GM04504 (cell line): Measurements from ENCODE around the gene GLI3.

Experiments
- DNase-seq: peaks from one replicate; pipeline ENCODE4 v3.0.0-alpha.2; 2012; ENCODE audit warnings: low read depth

Gene GLI3

DNA sequence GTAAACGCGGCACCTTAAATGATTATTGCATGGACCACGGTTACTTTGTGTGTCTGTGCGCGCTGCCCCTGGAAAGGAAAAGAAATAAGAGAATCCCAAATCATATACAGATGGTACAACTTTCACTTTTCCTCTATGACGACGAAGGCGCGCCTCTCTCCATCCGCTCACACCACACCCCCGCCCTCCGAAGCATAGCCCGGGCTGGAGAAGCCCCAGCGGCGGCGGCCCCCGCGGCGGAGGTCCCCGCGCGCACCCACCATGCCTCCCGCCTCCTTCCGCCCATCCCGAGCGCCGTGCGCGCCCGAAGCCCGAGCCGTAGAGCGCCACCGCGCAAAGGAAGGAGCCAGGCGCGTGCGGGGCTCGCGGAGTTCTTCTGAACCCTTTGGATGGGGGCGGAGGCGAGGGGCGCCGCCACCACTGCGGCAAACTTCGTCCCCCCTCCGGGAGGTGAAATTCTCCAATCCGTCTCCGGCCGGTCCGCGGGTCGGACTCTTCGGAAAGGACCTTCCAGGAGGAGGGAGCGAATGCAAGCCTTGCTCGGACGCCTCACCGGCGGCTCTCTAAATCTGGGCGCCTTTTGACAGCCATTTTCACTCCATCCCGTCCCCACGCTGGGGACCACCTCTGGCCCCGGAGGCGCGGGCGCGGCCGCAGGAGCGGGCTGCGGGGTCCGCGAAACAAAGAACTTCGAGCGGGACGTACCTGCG is 588 bp downstream of the GLI3 start:
- no peak for DNase-seq

DNA sequence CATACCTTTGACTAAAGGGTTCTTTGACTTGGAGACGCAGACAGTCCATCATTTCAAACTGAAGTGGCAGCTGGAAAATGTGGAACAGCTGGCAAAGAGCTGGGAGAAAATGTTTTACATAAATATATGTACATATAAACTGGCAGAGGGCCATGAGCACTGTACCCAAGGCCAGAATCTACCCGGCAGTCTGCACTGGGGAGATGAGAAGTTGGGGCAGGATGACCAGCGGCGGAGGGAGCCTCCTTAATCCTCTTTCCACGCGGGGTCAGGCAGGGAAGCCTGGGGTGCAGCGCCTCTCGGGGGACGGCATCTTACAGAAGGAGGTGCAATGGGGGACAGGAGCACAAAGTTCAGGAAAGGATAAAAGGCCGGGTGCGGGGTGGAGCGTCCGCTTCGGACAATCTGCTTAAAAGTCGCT is 1.3 kb downstream of the GLI3 start:
- DNase-seq, result no peak

DNA sequence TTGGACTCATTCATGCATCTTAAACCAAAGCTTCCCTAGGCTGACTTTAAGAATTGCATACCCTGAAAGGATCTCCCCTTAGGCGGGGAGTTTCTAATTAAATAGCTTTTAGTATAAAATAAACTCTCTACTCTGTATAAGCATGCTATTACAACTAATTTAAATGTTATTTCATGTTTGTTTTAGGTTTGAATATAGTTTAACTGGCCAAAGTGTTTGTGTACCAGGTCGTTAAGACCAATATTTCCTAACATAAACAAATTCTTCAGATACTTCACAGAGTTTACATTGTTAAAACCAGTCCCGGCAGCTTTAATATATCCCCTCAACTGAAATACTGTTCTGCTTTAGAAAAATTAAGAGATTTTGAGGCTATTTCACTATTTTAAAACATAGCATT is 2.3 kb downstream of the GLI3 start:
- no peak for DNase-seq

DNA sequence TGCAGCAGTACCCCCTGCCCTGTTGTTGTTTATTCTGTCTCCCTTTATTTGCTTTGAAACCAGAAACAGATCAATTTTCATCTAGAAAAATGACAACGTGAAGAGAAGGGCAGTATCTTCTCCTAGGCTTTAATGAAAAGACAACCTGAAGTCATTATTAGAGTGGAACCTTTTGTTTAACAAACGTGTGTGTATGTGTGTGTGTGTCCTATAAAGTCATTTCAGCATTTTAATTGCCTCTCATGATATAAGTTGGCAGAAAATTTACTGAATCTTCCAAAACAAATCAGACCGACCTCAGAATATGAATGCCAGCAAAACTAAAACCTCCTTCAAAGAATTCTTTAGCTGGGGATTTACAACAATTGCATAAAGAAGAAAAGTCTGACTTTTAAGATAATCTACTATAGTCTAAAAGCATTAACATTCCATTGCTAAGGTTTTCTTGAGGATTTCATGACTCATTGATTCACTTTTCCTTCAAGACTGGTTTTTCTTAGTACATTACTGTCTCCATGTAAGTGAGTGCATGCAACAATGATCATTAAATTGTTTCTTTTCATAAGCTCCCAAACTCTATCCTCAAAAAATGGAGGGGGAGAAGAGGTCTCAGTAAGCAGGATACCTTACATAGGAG is 3.2 kb downstream of the GLI3 start:
- no peak for DNase-seq

DNA sequence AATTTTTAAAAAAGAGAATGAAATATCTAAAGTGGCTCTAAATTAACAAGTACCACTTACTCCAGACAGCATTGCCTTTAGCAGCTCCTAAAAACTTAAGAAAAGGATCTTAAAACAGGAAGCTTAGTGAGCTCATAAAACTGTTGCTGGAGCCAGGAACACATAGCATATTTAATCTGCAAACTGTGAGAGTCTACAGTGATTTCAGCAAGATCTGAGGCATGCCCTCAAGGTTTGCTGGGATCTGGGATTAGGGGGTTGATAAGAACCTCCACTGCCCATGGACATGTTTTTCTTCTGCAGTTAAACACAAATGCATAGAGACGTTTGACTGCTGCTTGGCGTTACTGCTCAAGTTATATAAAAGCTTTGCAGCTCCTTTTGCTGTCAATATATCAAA is 3.8 kb downstream of the GLI3 start:
- DNase-seq, result no peak

GRCh38 chr7:42232275-42232674 is 4.7 kb downstream of the GLI3 start:
- DNase-seq, result peak; percentile 60

DNA sequence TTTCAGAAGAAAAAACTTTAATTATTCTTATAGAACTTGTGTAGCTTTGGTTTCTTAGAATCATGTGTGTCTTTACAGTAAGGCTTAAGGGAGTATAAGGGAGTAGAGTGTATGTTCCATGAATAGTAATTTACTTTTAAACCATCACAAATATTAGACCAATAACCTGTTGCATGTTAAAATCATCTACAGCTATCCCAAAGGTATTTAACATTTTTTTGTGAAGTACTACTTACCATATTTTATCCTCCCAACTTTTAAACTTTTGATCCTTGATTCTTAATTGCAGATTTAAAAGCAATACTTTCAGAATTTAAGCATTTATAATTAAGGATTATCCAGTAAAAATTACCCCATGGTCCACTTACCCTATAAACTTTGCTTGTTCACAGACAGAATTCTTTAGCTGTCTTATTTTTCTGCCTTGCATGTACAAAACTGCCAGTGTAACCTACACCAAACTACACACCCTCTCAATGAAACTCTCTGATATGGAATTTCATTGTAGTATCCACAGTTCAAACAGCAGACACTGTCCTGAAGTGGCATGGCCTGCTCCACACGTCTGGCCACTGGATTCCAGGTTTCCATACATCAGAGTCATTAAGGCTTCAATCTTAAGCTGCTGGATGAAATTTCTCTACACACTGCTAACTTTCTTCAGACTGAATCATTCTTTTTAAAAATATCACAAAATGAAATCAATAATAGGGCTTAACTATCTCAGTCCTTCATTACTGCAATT is 5.8 kb downstream of the GLI3 start:
- DNase-seq, result no peak

- DNase-seq, result no peak
These were observed 8.9 kb downstream of the GLI3 start for GRCh38 chr7:42227936-42228591.

DNA sequence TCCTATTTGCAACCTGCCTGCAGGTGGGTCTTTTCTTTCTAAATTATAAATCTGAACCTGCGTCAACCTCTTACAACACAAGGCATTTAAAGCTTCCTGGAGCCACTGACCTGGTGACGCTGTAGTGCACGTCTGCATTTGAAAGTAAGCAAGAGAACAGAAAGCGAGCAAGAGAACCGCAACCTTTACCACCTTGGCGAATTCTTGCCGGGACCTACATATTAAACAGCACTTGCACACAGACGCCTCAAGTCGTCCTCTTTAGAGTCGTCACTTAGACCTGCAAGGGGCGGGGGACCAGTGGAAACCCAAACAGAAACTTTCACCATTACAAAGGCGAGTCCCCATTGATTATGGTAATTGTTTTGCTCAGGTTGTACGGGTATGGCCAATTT is 9.5 kb downstream of the GLI3 start:
- DNase-seq, result no peak

DNA sequence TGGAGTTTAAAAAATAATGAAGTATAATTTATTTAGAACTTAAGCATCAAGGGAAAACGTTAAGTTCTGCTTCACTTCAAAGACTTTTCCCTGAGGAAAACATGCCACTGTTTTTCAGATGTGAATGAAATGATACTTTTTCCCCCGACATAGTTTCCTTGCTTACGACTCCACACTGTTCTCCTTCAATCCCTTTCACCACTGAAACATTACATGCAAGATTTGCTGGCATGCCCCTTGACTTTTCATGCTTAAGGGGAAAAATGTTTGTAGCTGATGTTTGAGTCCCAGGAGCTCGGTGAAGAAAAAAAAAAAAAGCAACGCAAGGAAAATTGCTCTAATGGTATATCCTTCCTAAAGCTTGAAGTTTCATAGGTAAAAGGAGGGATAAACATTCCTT is 10.0 kb downstream of the GLI3 start:
- DNase-seq, result no peak

DNA sequence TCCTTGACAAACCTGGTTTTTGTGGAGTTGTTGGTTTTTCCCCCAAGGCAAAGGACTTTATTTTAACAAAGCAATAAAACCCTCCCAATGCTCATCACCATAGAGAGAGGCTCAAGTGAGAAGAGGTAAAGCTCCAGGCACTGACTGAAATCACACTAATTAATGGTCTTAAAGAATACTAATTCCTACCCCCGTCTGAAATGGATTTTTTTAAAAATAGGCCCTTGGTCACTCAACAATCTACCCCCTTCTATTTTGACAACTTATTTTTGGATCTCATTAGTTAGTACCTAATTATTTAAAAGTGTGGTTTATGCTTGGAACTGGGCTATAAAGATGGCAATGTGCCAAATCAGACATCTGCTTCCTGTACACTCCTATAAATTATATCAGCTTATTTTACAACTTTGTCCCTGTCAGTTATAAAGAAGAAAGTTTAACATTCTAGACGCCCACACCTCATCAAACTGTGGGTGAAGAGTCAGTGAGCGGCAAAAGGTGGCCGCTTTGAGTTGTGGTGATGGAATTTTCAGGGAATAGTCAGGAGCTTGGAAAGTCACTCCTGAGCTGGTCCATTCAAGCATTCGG is 10.6 kb downstream of the GLI3 start:
- no peak for DNase-seq

GRCh38 chr7:42224391-42225003 is 12.5 kb downstream of the GLI3 start:
- DNase-seq, result no peak

- no peak for DNase-seq
These were observed 14.1 kb downstream of the GLI3 start for GRCh38 chr7:42222891-42223290.

- DNase-seq, result no peak
These were observed 14.9 kb downstream of the GLI3 start for GRCh38 chr7:42222125-42222524.

GRCh38 chr7:42221304-42221703 is 15.7 kb downstream of the GLI3 start:
- no peak for DNase-seq

- DNase-seq, result no peak
These were observed 17.6 kb downstream of the GLI3 start for GRCh38 chr7:42219447-42219846.

- no peak for DNase-seq
These were observed 18.8 kb downstream of the GLI3 start for GRCh38 chr7:42218248-42218647.

GRCh38 chr7:42217548-42217947 is 19.5 kb downstream of the GLI3 start:
- DNase-seq, result no peak

DNA sequence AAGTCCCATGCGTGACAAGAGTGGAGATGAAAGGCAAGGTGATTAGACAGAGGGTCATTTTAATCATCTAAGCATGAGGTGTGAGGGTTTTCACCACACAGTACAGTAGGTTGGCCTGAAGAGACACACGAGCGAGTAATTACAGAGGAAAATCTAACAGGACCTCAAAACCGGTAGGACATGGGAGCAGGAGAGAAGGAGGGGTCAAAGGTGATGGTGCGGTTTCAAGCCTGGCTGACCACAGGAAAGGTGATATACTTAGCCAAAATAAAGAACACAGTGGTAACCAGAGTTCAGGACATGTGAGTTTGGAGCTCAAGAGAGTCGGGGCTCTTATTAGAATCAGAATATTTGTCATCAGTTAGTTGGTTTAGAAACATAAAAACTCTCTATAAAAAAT is 20.0 kb downstream of the GLI3 start:
- DNase-seq, result no peak

DNA sequence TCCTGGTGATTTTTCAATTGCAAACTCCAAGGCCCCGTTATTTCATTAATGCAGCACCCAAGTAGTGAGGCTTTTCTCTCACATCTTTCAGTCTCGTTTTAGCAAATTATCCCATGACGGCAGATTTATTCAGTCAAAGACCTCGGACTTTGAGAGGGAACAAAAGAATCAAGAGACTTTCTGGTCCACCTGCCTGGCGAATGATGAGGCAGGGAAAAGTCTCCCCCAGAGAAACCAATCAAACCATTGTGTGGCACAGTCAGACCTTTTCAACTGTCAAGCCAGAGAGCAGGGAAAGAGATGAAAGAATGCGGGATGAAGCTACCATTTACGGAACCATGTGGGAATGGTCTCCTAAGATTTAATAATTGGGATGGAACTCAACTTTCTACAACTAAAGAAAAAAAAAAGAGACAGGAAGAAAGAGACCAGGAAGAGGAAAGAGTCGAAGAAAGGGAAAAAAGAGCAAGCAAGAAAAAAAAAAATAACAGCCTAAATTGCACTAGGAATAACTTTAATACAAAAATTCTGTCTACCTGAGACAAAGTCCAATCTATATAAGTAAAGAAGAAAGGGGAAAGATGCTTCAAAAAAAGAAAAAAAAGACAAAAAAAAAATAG is 22.8 kb downstream of the GLI3 start:
- DNase-seq, result no peak

DNA sequence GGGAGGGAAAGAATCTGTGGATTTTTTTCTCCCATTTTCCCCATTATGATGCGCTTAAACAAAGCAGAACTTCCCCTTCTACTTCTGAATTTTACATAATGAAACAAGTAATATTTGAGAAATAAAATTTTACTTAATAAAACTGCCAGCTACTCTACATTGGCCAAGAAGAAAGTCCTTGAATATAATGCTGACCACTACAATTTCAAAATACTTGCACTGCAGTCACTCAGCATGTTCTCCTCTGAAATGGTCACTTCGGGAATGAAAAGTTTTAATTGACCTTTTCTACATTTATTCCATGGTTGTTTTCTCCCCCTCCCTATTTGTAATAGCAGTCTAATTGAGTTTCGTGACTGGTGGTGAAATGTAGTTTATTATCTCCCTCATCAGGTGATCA is 23.9 kb downstream of the GLI3 start:
- no peak for DNase-seq
